ENCODE measurements around the gene SPAG16.

The SPAG16 gene

DNA sequence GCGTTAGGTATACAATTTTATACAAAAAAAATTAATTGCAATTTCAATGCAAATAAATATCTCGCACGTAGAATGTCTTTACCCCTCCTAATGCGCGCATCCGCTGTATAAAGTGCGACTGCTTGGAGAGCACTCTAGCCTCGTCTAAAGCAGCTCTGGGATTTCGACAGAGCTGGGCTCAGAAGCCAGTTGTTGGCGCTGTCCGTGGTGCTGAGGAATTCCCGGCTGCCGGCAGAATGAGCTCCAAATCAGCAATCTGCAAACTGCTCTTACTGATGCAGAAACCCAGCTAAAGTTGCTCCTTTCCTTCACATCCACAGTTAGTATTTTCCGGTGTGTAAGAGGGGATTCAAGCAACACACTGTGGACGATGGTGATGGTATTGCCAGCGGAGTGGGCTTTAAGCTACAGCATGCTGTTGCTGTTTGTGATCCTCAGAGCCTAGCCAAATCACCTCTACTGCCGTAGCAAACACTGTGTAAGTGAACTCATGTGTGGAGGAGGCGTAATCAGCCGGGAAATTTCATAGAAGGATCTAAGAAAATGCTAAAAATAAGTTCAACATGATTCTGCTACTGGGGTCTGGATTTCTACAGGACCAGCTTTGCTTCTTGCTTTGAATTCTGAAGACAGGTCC, 1126.8 kb downstream of the SPAG16 start, which contains the start of gene VWC2L:
VWC2L (plus strand) TSS at position 137 of the 637 bp plus-strand sequence. CDS start 3,140 bp downstream, outside the sequence.
- DNase-seq = peak; percentile 69

DNA sequence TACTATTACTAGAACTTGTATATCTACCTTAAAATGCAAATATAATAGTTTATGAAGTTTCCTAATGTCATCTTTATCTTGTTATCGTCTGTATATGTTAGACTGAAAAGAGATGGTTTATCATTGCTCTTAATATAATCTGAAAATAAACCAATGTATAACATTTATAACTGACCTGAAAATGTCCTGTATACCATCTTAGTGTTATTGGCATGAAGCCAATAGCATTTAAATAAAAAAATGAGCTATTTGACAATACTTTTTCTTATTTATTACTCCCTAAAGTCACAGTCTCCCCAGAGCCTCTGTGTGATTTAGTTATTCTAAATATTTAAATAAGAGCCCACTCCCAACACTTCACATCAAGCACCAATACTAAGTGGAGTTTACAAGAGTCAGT, 1128.4 kb downstream of the SPAG16 start:
- no peak for DNase-seq

DNA sequence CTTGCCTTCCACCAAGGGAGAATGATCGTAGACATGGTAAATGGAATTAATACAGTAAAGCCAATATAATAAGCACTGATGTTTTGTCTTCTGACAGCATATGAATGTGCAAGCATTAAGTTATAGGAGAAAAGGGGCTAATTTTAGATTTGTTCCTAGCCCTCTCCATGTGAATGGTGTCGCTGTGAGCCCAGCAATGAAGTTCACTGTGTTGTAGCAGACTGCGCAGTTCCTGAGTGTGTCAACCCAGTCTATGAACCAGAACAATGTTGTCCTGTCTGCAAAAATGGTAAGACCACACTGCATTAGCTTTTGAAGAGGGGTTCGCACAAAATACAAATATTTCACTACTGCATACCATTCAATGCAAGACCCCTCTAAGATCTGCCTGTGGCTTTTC, 1152.2 kb downstream of the SPAG16 start:
- DNase-seq = no peak

DNA sequence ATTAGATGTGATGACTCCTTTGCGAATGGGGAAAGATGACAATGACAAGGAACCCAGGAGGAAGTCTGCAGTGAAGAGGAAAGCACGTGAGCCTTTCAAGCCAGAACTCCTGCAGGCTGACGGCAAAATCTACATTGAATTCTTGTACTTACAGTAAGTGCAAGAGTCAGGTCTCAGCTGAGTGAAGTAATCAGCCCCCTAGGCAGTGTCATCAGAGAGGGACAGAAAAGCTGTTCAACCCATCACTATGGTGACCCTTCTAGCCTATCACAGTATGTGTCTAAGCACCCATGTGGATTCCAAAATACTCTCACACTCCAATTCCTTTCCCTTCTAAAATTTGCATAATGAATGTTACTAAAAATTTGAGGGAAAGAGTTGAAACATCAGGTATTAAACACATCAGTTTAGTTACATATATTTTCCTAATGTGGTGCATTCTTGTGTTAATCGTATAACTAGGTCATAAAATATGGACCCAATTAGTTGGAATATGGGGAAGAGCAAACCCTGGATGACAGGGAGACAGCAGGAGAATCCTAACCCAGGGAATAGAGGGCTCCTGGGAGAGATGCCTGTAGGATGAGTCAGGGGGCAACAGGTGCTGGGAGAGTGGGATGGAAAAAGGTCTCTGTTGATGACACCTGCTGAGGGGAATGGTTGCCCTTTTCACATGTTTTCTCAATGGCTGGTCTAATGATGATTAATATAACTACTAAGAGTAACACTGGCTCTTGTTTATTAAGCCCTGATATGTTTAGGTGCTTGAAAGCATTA, 1166.0 kb downstream of the SPAG16 start:
- no peak for DNase-seq

DNA sequence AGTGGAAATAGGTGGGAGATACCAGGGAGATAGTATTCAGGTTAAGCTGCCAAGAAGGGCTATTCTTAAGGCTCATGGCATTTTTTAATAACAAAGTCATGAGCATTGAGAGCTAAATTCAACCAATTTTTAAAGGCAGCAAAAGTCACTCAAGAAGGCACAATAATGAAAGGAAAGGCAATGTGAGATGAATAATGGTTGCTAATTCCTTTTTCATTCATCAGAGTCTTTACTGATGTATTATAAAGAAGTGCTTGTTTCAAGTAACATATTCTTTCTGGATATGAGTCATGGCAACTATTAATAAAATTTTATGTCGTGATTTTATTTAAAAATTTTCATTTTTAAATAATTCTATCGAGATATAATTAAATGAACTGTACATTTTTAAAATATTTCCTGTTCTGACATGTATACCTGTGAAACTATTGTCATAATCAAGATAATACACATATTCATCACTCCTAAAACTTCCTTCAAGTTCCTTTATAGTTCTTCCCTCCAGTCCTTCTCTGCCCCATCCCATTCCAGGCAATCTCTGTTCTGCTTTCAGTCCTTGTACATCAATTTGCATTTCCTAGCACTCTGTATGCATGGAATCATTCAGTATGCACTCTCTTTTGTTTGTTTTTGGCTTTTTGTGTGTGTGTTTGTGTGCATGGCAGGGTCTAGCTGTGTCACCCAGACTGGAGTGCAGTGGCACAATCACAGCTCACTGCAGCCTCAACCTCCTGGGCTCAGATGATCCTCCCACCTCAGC, 1167.4 kb downstream of the SPAG16 start:
- no peak for DNase-seq
